GM19035 (cell line): Measurements from ENCODE around the gene UCHL5.

Experiments
- ATAC-seq: cut with Tn5 transposase; IDR thresholded peaks from one replicate; pipeline ENCODE4 v1.9.1; 2021; ENCODE audit not compliant: unreplicated experiment

UCHL5 gene

DNA sequence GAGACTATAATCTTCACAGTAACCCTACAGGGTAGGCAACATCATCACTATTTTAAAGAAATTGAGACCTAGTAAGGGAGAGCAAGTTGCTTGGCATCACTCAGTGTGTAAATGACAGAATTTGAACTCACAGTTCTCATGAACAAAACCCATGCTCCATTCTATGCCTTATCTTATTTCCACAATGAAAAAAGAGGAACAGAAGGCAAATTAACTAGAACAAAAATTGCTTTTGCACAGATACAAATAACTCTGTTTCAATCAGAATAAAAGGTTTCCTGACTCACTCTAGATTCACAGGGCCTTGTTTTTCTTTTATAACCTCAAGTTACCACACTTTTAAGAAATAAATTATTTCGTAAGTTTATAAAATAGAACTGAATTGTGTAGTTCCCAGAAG is 90.1 kb downstream of the UCHL5 start:
- ATAC-seq = no peak

DNA sequence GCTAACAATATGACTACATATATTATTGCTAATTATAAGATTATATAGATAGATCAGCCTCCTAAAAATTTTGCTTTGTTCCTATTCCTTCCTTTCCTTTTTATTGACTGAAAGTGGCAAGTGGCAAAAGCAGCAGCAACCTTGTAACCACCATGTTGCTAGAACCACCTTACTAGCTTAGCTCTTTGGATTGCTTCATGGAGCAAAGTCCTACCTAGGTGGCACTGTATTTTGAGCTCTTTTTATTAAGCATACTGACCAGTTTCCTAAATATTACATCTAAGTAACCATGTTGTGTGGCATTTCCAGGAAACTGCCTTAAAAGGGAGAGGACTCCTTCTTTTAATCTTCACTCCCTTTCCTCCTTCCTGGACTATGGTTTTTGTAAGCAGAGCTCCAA is 90.8 kb downstream of the UCHL5 start:
- no peak for ATAC-seq

DNA sequence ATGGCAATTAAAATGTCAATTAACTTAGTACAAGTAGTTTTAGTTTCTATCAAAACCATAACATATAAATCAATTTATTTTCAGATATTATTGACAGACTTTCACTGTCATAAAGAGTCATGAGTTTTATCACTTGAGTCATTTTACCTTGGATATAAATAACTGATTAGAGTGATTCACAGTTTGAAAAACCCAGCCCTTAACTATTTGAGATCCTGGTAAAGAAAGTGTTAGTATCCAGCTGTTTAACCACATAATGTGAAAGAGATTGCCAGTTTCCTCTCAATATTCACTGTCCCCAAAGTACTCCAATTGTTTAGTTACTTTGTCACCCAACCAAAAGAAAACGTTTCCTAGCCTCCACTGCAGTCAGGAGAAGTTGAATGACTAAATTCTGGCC is 91.3 kb downstream of the UCHL5 start:
- ATAC-seq = no peak

DNA sequence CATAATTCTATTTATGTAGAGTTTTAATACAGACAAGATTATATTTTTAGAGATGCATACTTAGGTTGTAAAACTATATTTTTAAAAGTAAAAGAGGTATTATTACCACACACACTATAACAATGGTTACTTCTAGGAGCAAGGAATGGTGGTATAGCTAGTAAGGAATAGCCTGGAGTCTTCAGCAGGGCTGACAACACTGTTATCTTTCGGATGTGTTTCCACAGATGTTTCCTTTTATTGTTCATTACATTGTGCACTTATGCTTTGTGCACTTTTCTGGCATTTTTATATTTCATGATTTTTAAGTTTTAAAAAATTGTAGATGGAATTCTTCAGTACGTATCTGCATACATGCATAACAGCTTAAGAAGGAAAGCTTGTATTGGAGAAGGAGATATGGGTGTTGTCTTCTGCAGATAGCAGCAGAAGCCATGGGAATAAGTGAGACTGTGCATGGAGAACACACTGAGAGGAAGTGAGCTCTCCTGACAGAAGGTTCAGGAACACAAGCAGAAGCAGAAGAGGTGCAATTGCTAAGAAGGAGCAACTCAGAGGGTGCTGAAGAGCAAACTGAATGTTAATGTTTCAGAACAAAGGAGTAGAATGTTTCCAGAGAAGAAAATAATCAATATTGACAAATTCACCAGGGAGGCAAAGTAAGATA is 91.8 kb downstream of the UCHL5 start:
- ATAC-seq = no peak

DNA sequence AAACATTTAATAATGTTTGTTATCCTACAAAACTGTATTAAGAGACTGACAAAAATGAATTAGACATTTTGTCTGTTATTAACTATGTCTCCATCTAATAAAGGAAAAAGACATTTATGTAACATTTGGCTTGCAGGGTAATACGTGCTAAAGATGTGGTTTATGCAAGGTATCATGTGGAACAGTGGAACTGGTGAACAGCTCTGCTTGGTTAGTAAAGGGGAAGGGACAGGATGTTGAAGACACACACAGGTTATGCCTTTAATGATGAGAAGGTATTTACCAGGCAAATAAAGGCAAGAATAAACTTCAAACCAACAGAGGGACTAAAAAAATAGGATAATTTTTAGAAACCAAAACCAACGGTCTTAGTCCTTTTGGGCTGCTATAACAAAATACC is 93.1 kb downstream of the UCHL5 start:
- ATAC-seq = no peak

DNA sequence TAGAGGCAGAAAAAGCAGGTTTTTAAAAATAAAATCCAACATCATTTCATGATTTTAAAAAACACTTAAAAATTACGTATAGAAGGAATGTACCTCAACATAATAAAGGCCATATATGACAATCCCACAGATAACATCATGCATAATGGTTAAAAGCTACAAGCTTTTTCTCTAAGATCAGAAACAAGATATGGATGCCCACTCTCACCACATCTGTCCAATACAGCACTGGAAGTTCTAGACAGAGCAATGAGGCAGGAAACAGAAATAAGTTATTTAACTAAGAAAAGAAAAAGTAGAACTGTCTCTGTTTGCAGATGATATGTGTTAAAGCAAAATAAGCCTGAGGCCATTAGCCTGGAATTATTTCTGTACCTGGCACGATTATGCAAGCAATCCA is 96.3 kb downstream of the UCHL5 start:
- no peak for ATAC-seq
